ENCODE results near the gene FRMPD1.

Gene FRMPD1

GRCh38 chr9:37635808-37636207 is 14.9 kb upstream of the FRMPD1 start:
- DNase-seq (ENCODE audit: low read depth in 2 of 2), result no peak

- DNase-seq (ENCODE audit: low read depth in 2 of 2), result no peak
These were observed 14.0 kb upstream of the FRMPD1 start for GRCh38 chr9:37636511-37637448.

- DNase-seq (ENCODE audit: low read depth in 2 of 2), result no peak
These were observed 11.5 kb upstream of the FRMPD1 start for GRCh38 chr9:37639109-37639762.

- no peak for DNase-seq (ENCODE audit: low read depth in 2 of 2)
These were observed 10.9 kb upstream of the FRMPD1 start for GRCh38 chr9:37639841-37640240.

GRCh38 chr9:37640246-37640645 is 10.5 kb upstream of the FRMPD1 start:
- DNase-seq (ENCODE audit: low read depth in 2 of 2), result no peak

GRCh38 chr9:37641331-37641730 is 9.4 kb upstream of the FRMPD1 start:
- no peak for DNase-seq (ENCODE audit: low read depth in 2 of 2)

- DNase-seq (ENCODE audit: low read depth in 2 of 2), result no peak
These were observed 7.5 kb upstream of the FRMPD1 start for GRCh38 chr9:37643214-37643613.

GRCh38 chr9:37645903-37646506 is 4.7 kb upstream of the FRMPD1 start:
- DNase-seq (ENCODE audit: low read depth in 2 of 2), result no peak

GRCh38 chr9:37650299-37650872 is 368 bp upstream of the FRMPD1 start:
- DNase-seq (ENCODE audit: low read depth in 2 of 2), result no peak

GRCh38 chr9:37652261-37652660 is 1.5 kb downstream of the FRMPD1 start:
- no peak for DNase-seq (ENCODE audit: low read depth in 2 of 2)

GRCh38 chr9:37653385-37653784 is 2.6 kb downstream of the FRMPD1 start:
- no peak for DNase-seq (ENCODE audit: low read depth in 2 of 2)

GRCh38 chr9:37656936-37657335 is 6.2 kb downstream of the FRMPD1 start:
- no peak for DNase-seq (ENCODE audit: low read depth in 2 of 2)

GRCh38 chr9:37660691-37661090 is 9.9 kb downstream of the FRMPD1 start:
- no peak for DNase-seq (ENCODE audit: low read depth in 2 of 2)

- DNase-seq (ENCODE audit: low read depth in 2 of 2), result no peak
These were observed 13.2 kb downstream of the FRMPD1 start for GRCh38 chr9:37663926-37664325.

GRCh38 chr9:37667706-37668105 is 17.0 kb downstream of the FRMPD1 start:
- DNase-seq (ENCODE audit: low read depth in 2 of 2), result no peak

GRCh38 chr9:37668116-37668601 is 17.4 kb downstream of the FRMPD1 start:
- no peak for DNase-seq (ENCODE audit: low read depth in 2 of 2)

- DNase-seq (ENCODE audit: low read depth in 2 of 2), result no peak
These were observed 18.5 kb downstream of the FRMPD1 start for GRCh38 chr9:37669232-37669631.

GRCh38 chr9:37675661-37676060 is 24.9 kb downstream of the FRMPD1 start:
- DNase-seq (ENCODE audit: low read depth in 2 of 2), result no peak

GRCh38 chr9:37676411-37676830 is 25.7 kb downstream of the FRMPD1 start:
- no peak for DNase-seq (ENCODE audit: low read depth in 2 of 2)

GRCh38 chr9:37677435-37677834 is 26.7 kb downstream of the FRMPD1 start:
- DNase-seq (ENCODE audit: low read depth in 2 of 2), result no peak

GRCh38 chr9:37678789-37679273 is 28.1 kb downstream of the FRMPD1 start:
- DNase-seq (ENCODE audit: low read depth in 2 of 2), result no peak

All from stimulated activated CD8-positive, alpha-beta memory T cell treated with anti-CD3 and anti-CD28 coated beads, Interleukin-7, amount 100 ng/mL, for 4 hours (primary cell).